ENCODE data around the gene CCDC71. TPM values are rescaled to one million over a fixed set of nuclear protein-coding genes. Genes with fewer than 3 reads are reported as not detected.

The CCDC71 gene
- total and polyA plus RNA-seq, 2 experiments from 2014 or later: 0.60 to 36.5 TPM

GRCh38 chr3:49133226-49133951 lies 32.7 kb downstream of the CCDC71 start:
- TF ChIP-seq CTCF (IDR thresholded peaks at IDR 0.05; ENCODE audit: poor library complexity): no peak
- no peak for TF ChIP-seq EZH2phosphoT487 (IDR thresholded peaks at IDR 0.05; ENCODE audit: low read depth, severe bottlenecking, unreplicated experiment)
- no peak for TF ChIP-seq EZH2 (IDR thresholded peaks at IDR 0.05; ENCODE audit: borderline replicate concordance)
- Histone ChIP-seq H3K9me3 (ENCODE audit: low read depth) (no peaks in the 10 kb centered on the region), H3K4me3 (peak overlapping the region; percentile 99), H3K9me2 (replicated peaks; ENCODE audit: insufficient read depth) (no peaks in the 10 kb centered on the region), H3K36me3 (replicated peaks; ENCODE audit: insufficient read depth, low read depth) (no peaks in the 10 kb centered on the region), H3K4me1 (ENCODE audit: insufficient read depth) (peaks cover 19% of the 10 kb centered on the region), H3K4me2 (peak overlapping the region; percentile 99), H2AFZ (peak overlapping the region; percentile 99), H3K27me3 (no peaks in the 10 kb centered on the region), H4K20me1 (ENCODE audit: insufficient read depth, poor library complexity, severe bottlenecking) (no peaks in the 10 kb centered on the region), H3K27ac (peak overlapping the region; percentile 99), H3K79me2 (peaks cover 28% of the 10 kb centered on the region)
- under 1% methylated on average over 27 of the region's 30 CpGs for WGBS (ENCODE audit: low lambda C conversion rate, missing lambda C conversion rate)
- DNase-seq (ENCODE audit: low spot score): peak; percentile 92

GRCh38 chr3:49132437-49133225 lies 33.5 kb downstream of the CCDC71 start, which contains the start of gene LAMB2:
LAMB2 (minus strand) TSS chr3:49133050; CDS start chr3:49132867, 183 bp downstream.
- Histone ChIP-seq H3K27ac (peak within 1 kb of the TSS; percentile 99), H3K27me3 (no peaks in the 10 kb centered on the region), H3K4me1 (ENCODE audit: insufficient read depth) (peaks cover 19% of the 10 kb centered on the region), H4K20me1 (ENCODE audit: insufficient read depth, poor library complexity, severe bottlenecking) (no peaks in the 10 kb centered on the region), H3K9me2 (replicated peaks; ENCODE audit: insufficient read depth) (no peaks in the 10 kb centered on the region), H3K79me2 (peaks cover 28% of the 10 kb centered on the region), H3K9me3 (ENCODE audit: low read depth) (no peaks in the 10 kb centered on the region), H3K4me2 (peak within 1 kb of the TSS; percentile 99), H3K36me3 (replicated peaks; ENCODE audit: insufficient read depth, low read depth) (no peaks in the 10 kb centered on the region), H3K4me3 (peak within 1 kb of the TSS; percentile 99), H2AFZ (peak within 1 kb of the TSS; percentile 99)
- DNase-seq (ENCODE audit: low spot score): peak; percentile 83
- 2% methylated on average over 28 of the region's 28 CpGs for whole genome bisulfite sequencing (ENCODE audit: low lambda C conversion rate, missing lambda C conversion rate)
- peak; percentile 14 for TF ChIP-seq CTCF (IDR thresholded peaks at IDR 0.05; ENCODE audit: poor library complexity)
- TF ChIP-seq EZH2phosphoT487 (IDR thresholded peaks at IDR 0.05; ENCODE audit: low read depth, severe bottlenecking, unreplicated experiment): no peak

- WGBS (ENCODE audit: low lambda C conversion rate, missing lambda C conversion rate): 51% methylated on average over 9 of the region's 9 CpGs
- H3K9me2 ChIP-seq (replicated peaks; ENCODE audit: insufficient read depth): no peaks in the 10 kb centered on the region
- H2AFZ ChIP-seq: no peak overlapping the region
- H3K9me3 ChIP-seq (ENCODE audit: low read depth): no peaks in the 10 kb centered on the region
- no peaks in the 10 kb centered on the region for H3K27me3 ChIP-seq
- DNase-seq (ENCODE audit: low spot score): no peak
- H3K36me3 ChIP-seq (replicated peaks; ENCODE audit: insufficient read depth, low read depth): no peaks in the 10 kb centered on the region
- H3K4me3 ChIP-seq: peak overlapping the region; percentile 99
- no peak for TF ChIP-seq CTCF (IDR thresholded peaks at IDR 0.05; ENCODE audit: poor library complexity)
- TF ChIP-seq EZH2 (IDR thresholded peaks at IDR 0.05; ENCODE audit: borderline replicate concordance): no peak
- TF ChIP-seq EZH2phosphoT487 (IDR thresholded peaks at IDR 0.05; ENCODE audit: low read depth, severe bottlenecking, unreplicated experiment): no peak
- peaks cover 19% of the 10 kb centered on the region for H3K4me1 ChIP-seq (ENCODE audit: insufficient read depth)
- no peaks in the 10 kb centered on the region for H4K20me1 ChIP-seq (ENCODE audit: insufficient read depth, poor library complexity, severe bottlenecking)
- H3K79me2 ChIP-seq: peaks cover 28% of the 10 kb centered on the region
- H3K4me2 ChIP-seq: peak overlapping the region; percentile 99
- H3K27ac ChIP-seq: peak overlapping the region; percentile 99
Observed at GRCh38 chr3:49132073-49132436, 34.1 kb downstream of the CCDC71 start.

All from hepatocyte (in vitro differentiated cells).